Measurements from ENCODE around the gene NRN1. TPM values are rescaled to one million over a fixed set of nuclear protein-coding genes. Genes with fewer than 3 reads are reported as not detected.

NRN1 gene
- total RNA-seq, 4 donors from 2014 or later: 7.2 to 35.9 (median 18.7) TPM

DNA sequence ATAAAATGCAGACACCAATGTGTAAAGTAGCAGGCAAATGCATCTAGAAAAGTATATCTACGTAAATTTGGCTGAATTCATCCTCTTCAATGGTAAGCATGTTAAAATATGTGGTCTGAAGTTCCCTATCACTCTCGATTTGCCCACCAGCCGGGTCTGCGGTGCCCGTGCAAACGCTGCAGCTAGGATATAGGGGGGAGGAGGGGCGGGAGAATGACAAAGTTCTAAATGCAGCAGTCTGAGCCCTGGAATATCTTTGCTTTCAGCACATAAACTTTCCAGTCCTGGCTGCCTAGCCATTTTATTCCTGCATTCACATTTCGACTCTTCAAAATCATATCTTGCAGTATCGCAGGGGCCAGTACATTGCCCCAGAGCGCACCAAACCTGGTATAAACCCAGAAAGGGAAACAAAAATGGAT, 708 bp downstream of the NRN1 start:
- TF ChIP-seq, protein P1, sequence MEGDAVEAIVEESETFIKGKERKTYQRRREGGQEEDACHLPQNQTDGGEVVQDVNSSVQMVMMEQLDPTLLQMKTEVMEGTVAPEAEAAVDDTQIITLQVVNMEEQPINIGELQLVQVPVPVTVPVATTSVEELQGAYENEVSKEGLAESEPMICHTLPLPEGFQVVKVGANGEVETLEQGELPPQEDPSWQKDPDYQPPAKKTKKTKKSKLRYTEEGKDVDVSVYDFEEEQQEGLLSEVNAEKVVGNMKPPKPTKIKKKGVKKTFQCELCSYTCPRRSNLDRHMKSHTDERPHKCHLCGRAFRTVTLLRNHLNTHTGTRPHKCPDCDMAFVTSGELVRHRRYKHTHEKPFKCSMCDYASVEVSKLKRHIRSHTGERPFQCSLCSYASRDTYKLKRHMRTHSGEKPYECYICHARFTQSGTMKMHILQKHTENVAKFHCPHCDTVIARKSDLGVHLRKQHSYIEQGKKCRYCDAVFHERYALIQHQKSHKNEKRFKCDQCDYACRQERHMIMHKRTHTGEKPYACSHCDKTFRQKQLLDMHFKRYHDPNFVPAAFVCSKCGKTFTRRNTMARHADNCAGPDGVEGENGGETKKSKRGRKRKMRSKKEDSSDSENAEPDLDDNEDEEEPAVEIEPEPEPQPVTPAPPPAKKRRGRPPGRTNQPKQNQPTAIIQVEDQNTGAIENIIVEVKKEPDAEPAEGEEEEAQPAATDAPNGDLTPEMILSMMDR (IDR thresholded peaks at IDR 0.05): no peak
- no peak for DNase-seq (ENCODE audit: low spot score)

DNA sequence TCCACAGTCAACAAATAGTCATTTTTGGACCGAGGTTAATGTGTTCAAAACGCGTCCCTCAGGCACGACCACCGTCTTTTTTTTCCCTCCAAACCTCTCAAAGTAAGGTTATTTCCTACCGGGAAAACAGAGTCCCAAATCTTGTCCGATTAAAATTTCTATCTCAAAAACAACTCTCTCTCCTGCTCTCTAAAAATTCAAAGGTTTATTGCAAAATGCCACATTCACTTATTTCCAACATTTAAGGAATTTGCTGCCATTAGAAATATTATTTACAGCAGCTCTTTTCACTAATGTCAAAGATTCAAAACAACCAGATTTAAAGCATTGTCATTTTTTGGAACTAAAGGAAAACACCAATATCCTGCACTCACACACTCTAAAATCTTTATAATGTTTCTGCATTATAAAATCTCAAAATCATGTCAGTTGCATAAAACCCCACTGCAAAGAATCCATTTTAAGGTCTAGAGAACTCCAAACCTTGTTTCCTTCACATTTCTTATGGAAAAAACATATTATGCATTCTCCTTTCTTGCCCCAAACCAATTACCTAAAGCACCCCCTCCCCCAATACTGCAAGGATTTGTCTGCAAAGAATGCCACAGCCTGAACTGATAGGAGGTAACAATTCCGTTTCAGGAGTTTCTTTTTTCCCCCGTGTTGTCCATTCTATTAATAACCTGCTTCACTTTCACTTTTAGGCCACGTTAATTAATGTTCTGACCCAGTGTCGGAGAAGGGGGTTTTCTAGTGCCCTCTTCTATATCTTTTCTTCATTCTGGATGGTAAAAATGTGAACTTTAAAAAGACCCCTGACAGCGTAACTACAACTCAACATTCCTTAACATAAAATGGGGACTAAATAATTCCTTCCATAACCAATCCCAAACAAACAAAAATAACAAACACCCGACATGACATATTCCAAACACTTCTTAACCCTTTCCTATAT, 1.4 kb downstream of the NRN1 start:
- TF ChIP-seq, protein P1 (IDR thresholded peaks at IDR 0.05): no peak
- ATAC-seq (ENCODE audit: low FRiP score): no peak
- DNase-seq (ENCODE audit: low spot score): no peak

More for the DNA sequence above, 708 bp downstream of the NRN1 start:
- ATAC-seq (ENCODE audit: low FRiP score): no peak

DNA sequence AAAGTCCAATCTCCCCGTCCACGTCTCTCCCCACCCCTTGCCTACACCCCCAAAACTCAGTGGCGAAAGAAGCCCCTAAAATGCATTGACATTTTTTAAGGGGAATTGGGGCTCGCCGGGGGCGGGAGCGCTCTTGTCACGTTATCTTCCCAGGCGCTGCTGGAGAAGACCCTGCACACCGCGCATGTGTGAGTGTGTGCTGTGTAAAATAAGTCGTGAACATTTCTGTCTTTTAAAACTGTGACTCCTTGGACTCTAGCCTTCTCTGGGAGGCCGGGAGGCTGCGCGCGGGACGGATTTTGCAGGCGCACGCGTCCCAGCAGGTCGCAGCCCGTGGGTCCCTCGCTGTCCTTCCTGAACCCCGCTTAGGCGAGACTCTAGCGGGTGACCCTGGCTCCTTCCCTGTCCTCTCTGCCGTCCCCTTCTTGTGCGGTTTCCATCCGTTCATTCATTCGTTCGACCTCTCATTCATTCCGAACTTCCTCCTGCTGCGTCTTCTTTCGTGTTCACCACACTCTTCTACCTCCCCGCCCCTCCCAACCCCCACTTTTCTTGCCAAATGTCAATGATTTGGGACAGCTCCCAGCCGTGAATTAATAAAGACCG, 2.2 kb downstream of the NRN1 start:
- TF ChIP-seq, protein P1 (IDR thresholded peaks at IDR 0.05): no peak
- no peak for ATAC-seq (ENCODE audit: low FRiP score)
- DNase-seq (ENCODE audit: low spot score): no peak

DNA sequence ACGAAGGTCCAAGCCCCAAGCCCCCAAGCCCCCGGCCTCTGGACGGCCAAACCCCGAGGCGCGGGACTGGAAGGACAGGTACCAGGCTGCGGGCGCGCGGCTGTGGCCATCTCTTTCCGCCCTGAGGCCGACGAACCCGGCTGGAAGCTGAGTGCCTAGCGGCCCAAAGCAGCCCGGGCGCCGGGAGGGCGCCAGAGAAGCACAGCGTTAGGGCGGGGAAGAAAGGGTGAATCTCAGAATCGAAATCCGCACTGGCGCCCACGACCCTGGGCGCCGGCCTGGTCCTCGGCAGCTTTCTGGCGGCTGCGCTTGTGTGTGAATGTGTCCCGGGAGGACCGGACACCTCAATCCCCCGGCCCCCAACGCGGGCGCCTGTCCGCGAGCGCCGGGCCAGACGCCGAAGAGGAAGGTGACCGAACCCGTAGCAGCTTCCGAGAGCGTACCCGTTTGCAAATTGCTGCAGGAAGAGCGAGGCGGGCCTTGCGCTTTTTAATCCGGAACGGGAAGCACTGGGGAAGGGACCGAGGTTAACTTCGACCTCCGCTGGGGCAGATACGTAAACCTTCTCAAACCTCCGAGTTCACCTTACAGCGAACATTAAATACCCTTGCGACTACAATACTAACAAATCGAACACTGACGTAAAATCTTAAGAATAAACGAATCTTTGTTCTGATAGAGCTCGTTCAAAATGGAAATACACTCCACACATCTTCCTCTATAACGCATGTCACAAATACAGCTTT, 2.9 kb downstream of the NRN1 start:
- ATAC-seq (ENCODE audit: low FRiP score) (no peak), DNase-seq (ENCODE audit: low spot score) (no peak)
- TF ChIP-seq, protein P1 (IDR thresholded peaks at IDR 0.05): no peak

DNA sequence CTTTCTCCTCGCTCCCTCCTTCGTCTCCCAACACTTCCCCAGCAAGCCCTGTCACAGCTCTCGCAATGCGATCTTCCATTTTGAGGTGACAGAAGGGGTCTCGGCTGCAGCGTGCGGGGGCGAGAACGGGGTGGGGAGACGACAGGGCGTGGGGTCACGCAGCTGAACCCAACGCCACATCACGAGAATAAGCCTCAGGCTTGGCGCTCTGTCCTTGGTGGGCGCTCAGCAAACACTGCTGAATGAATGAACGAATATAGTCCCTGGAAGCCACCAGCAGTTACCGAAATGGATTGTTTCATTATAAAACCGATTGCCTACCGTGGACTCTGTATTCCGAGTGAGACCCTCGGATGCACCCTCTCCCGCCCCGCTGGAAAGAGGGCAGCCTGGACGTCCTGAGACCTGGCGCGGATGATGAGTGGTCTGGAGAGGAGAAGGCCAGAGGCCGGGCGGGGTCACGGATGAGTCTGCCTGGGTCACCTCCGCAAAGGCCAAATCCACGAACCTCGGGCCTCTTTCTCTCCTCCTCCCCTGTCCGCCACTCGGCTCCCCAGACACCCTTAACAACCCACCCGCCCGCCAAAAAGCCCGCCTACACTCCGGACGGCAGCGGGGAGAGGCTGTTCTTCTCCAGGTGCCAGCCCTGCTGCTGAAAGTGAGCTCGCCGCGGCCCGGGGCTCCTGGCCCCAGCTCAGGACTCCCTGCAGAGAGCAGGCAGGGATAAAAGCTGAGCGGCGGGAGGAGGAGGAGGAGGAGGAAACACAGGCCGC, 3.7 kb downstream of the NRN1 start:
- no peak for ATAC-seq (ENCODE audit: low FRiP score)
- TF ChIP-seq, protein P1 (IDR thresholded peaks at IDR 0.05): no peak
- no peak for DNase-seq (ENCODE audit: low spot score)

All from omental fat pad (tissue), 4 donors.